GM23338 (cell line): ENCODE results near the gene CLK3.
"Not testable (repeated sequence)": the region's sequence is repeated elsewhere in the genome, so short reads cannot be mapped to it uniquely, and the experiment has no call there.

Experiments
- CREB1 ChIP-seq: fragments of 250-450 bp; sonication (Bioruptor Pico); IDR thresholded peaks from 2 replicates; pipeline ENCODE4 v1.5.0; 2020; ENCODE audit warnings: low read depth, mild to moderate bottlenecking, moderate library complexity
- EZH2 ChIP-seq: fragments of 200-600 bp; sonication (generic); IDR thresholded peaks from one replicate; pipeline ENCODE4 v1.8.0; 2017; ENCODE audit warnings: antibody characterized with exemption, mild to moderate bottlenecking, low read depth; ENCODE audit not compliant: unreplicated experiment
- EZH2phosphoT487 ChIP-seq: fragments of 200-600 bp; sonication (generic); IDR thresholded peaks from one replicate; pipeline ENCODE4 v1.8.1; 2018; ENCODE audit warnings: antibody characterized with exemption; ENCODE audit not compliant: unreplicated experiment
- JUNB ChIP-seq: IDR thresholded peaks from one replicate; pipeline ENCODE4 v1.6.1; 2016; ENCODE audit warnings: antibody characterized with exemption; ENCODE audit not compliant: unreplicated experiment
- NANOG ChIP-seq: IDR thresholded peaks from 2 replicates; pipeline ENCODE4 v1.6.1; 2016; ENCODE audit warnings: antibody characterized with exemption, borderline replicate concordance
- POLR2AphosphoS5 ChIP-seq: IDR thresholded peaks from 2 replicates; pipeline ENCODE4 v1.6.1; 2016; ENCODE audit warnings: antibody characterized with exemption, low read depth
- STAT1 ChIP-seq: IDR thresholded peaks from one replicate; pipeline ENCODE4 v1.6.1; 2016; ENCODE audit warnings: antibody characterized with exemption; ENCODE audit not compliant: unreplicated experiment
- ZNF331 ChIP-seq: fragments of 250-450 bp; sonication (Bioruptor Pico); IDR thresholded peaks from 2 replicates; pipeline ENCODE4 v1.5.0; 2020; ENCODE audit warnings: low read depth, mild to moderate bottlenecking, moderate library complexity
- TF ChIP-seq, protein P1 (sequence below), 2 experiments: fragments of 200-600 bp in 1 of 2; sonication (generic) in 1 of 2; conservative IDR thresholded peaks; 2 replicates each; pipeline versions ENCODE4 v1.5.1 to v1.6.1; 2016 to 2017; ENCODE audit warnings: antibody characterized with exemption in 2 of 2, low read depth in 2 of 2, mild to moderate bottlenecking in 2 of 2, moderate library complexity in 1 of 2
- TF ChIP-seq, protein P2 (sequence below): IDR thresholded peaks from one replicate; pipeline ENCODE4 v1.6.1; 2018; ENCODE audit warnings: antibody characterized with exemption; ENCODE audit not compliant: unreplicated experiment
- TF ChIP-seq, protein P3 (sequence below): IDR thresholded peaks from 2 replicates; pipeline ENCODE4 v1.6.1; 2016; ENCODE audit warnings: antibody characterized with exemption

DNA sequence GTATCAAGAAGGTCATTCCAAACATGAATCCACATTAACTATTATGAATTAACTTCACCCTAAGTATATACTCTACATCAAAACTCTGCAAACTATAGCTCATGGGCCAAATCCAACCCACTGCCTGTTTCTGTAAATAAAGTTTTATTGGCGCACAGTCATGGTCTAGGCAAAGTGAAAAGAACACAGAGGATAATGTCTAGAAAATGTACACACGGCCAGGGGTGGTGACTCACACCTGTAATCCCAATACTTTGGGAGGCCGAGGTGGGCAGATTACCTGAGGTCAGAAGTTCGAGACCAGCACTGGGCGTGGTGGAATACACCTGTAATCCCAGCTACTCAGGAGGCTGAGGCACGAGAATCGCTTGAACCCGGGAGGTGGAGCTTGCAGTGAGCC, 45.6 kb downstream of the CLK3 start:
- not testable (repeated sequence) for TF ChIP-seq POLR2AphosphoS5; EZH2phosphoT487; EZH2; JUNB; NANOG; STAT1; CREB1 (CRISPR knock-in tag); ZNF331 (CRISPR knock-in tag)
- TF ChIP-seq, protein P1, sequence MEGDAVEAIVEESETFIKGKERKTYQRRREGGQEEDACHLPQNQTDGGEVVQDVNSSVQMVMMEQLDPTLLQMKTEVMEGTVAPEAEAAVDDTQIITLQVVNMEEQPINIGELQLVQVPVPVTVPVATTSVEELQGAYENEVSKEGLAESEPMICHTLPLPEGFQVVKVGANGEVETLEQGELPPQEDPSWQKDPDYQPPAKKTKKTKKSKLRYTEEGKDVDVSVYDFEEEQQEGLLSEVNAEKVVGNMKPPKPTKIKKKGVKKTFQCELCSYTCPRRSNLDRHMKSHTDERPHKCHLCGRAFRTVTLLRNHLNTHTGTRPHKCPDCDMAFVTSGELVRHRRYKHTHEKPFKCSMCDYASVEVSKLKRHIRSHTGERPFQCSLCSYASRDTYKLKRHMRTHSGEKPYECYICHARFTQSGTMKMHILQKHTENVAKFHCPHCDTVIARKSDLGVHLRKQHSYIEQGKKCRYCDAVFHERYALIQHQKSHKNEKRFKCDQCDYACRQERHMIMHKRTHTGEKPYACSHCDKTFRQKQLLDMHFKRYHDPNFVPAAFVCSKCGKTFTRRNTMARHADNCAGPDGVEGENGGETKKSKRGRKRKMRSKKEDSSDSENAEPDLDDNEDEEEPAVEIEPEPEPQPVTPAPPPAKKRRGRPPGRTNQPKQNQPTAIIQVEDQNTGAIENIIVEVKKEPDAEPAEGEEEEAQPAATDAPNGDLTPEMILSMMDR (conservative IDR thresholded peaks at IDR 0.05; ENCODE audit: low read depth in 2 of 2): not testable (repeated sequence)
- TF ChIP-seq, protein P2, sequence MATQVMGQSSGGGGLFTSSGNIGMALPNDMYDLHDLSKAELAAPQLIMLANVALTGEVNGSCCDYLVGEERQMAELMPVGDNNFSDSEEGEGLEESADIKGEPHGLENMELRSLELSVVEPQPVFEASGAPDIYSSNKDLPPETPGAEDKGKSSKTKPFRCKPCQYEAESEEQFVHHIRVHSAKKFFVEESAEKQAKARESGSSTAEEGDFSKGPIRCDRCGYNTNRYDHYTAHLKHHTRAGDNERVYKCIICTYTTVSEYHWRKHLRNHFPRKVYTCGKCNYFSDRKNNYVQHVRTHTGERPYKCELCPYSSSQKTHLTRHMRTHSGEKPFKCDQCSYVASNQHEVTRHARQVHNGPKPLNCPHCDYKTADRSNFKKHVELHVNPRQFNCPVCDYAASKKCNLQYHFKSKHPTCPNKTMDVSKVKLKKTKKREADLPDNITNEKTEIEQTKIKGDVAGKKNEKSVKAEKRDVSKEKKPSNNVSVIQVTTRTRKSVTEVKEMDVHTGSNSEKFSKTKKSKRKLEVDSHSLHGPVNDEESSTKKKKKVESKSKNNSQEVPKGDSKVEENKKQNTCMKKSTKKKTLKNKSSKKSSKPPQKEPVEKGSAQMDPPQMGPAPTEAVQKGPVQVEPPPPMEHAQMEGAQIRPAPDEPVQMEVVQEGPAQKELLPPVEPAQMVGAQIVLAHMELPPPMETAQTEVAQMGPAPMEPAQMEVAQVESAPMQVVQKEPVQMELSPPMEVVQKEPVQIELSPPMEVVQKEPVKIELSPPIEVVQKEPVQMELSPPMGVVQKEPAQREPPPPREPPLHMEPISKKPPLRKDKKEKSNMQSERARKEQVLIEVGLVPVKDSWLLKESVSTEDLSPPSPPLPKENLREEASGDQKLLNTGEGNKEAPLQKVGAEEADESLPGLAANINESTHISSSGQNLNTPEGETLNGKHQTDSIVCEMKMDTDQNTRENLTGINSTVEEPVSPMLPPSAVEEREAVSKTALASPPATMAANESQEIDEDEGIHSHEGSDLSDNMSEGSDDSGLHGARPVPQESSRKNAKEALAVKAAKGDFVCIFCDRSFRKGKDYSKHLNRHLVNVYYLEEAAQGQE: not testable (repeated sequence)
- TF ChIP-seq, protein P3, sequence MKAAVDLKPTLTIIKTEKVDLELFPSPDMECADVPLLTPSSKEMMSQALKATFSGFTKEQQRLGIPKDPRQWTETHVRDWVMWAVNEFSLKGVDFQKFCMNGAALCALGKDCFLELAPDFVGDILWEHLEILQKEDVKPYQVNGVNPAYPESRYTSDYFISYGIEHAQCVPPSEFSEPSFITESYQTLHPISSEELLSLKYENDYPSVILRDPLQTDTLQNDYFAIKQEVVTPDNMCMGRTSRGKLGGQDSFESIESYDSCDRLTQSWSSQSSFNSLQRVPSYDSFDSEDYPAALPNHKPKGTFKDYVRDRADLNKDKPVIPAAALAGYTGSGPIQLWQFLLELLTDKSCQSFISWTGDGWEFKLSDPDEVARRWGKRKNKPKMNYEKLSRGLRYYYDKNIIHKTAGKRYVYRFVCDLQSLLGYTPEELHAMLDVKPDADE: not testable (repeated sequence)
